ENCODE measurements around the gene NELFA.

DNA sequence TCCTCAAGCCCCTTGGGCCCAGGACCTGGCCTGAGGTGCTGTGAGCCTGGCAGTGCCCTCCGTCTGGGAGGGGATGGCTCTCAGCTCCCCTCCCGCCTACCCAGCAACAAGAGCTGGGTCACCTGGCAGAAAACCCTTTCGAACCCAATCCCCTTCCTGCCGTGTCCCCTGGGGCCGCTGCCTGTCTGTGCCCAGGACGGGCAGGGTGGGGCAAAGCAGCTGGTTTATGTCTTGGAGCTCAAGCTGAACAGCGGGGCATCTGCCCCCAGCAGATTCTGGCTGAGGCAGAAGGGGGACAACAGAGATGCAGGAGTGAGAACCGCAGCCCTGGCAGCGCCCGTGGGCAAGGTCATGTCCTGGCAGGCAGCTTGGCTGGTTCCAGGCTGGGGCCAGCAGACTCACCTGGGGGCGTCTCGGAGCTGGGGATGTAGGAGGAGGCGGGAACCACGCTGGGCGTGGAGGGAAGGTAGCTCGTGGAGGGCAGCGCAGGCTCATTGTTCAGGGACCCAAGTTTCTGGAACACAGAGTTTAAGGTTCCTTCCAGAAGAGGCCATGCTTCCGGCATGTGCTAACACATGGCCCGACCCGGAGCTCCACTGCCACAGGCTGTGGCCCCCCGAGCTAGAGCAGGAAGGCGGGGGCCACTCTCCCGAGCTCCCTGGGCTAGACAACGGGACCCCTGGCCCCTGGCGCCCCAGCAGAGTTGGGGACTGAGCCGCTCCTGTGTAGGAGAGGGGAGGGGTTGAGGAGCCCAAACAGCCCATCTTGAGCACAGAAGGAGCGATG lies 24.2 kb downstream of the NELFA start:
- TF ChIP-seq, protein P1, sequence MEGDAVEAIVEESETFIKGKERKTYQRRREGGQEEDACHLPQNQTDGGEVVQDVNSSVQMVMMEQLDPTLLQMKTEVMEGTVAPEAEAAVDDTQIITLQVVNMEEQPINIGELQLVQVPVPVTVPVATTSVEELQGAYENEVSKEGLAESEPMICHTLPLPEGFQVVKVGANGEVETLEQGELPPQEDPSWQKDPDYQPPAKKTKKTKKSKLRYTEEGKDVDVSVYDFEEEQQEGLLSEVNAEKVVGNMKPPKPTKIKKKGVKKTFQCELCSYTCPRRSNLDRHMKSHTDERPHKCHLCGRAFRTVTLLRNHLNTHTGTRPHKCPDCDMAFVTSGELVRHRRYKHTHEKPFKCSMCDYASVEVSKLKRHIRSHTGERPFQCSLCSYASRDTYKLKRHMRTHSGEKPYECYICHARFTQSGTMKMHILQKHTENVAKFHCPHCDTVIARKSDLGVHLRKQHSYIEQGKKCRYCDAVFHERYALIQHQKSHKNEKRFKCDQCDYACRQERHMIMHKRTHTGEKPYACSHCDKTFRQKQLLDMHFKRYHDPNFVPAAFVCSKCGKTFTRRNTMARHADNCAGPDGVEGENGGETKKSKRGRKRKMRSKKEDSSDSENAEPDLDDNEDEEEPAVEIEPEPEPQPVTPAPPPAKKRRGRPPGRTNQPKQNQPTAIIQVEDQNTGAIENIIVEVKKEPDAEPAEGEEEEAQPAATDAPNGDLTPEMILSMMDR (IDR thresholded peaks at IDR 0.05), result no peak
- TF ChIP-seq POLR2AphosphoS5 (IDR thresholded peaks at IDR 0.05) (no peak), POLR2A (IDR thresholded peaks at IDR 0.05) (no peak)
